Vagina (tissue), 2 donors: ENCODE measurements around the gene RAPGEF3.

ENCODE experiments used
- POLR2A ChIP-seq, 2 donors: fragments of 450-650 bp; IDR thresholded peaks; one replicate each; pipeline ENCODE4 v1.6.1; 2017; ENCODE audit warnings: antibody characterized with exemption in 2 of 2, mild to moderate bottlenecking in 2 of 2, moderate library complexity in 2 of 2
- TF ChIP-seq, protein P1 (sequence below), 3 experiments: fragments of 450-650 bp in 2 of 3; fragments of 200-600 bp in 1 of 3; sonication (generic) in 1 of 3; IDR thresholded peaks; one replicate each; pipeline ENCODE4 v1.5.1; 2017 to 2019; ENCODE audit warnings: antibody characterized with exemption in 3 of 3, mild to moderate bottlenecking in 2 of 3, moderate library complexity in 2 of 3

DNA sequence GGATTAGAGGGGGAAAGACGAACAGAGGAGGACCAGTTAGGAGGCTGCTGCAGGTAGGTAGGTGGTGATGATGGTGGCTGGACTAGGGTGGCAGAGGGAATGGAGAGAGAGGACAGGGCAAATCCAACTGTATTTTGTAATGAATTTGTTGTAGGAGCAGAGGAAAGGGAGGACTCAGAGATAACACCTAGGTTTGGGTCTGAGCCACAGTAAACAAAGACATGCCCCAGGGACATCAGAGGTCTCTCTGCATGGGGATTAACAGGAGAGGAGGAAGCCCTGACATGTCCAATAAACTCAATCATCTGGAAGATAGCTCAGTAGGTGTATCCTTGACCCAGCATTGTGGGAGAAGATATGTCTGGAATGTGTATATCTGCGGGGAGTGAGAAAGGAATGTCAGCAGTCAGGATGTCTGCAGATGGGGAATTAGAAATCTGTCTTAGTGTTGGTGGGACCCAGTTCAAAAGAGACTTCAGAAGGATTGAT lies 9.7 kb upstream of the RAPGEF3 start:
- TF ChIP-seq, protein P1, sequence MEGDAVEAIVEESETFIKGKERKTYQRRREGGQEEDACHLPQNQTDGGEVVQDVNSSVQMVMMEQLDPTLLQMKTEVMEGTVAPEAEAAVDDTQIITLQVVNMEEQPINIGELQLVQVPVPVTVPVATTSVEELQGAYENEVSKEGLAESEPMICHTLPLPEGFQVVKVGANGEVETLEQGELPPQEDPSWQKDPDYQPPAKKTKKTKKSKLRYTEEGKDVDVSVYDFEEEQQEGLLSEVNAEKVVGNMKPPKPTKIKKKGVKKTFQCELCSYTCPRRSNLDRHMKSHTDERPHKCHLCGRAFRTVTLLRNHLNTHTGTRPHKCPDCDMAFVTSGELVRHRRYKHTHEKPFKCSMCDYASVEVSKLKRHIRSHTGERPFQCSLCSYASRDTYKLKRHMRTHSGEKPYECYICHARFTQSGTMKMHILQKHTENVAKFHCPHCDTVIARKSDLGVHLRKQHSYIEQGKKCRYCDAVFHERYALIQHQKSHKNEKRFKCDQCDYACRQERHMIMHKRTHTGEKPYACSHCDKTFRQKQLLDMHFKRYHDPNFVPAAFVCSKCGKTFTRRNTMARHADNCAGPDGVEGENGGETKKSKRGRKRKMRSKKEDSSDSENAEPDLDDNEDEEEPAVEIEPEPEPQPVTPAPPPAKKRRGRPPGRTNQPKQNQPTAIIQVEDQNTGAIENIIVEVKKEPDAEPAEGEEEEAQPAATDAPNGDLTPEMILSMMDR (IDR thresholded peaks at IDR 0.05): no peak
- TF ChIP-seq POLR2A (IDR thresholded peaks at IDR 0.05): no peak
